H9 (cell line): ENCODE results near the gene OR13C8. TPM values are rescaled to one million over a fixed set of nuclear protein-coding genes. Genes with fewer than 3 reads are reported as not detected.

Experiments used
- DNase-seq: peaks from one replicate; pipeline ENCODE4 v3.0.0-alpha.2; 2017
- H2AFZ ChIP-seq: one replicate; pipeline ENCODE4 v1.6.1; 2013; ENCODE audit warnings: mild to moderate bottlenecking, low read length, control low read depth, moderate library complexity
- H2AK5ac ChIP-seq: 2 replicates; pipeline ENCODE4 v1.6.1; 2013; ENCODE audit warnings: low read length, control low read depth, mixed read lengths; ENCODE audit not compliant: insufficient read length
- H2BK120ac ChIP-seq: one replicate; pipeline ENCODE4 v1.6.1; 2013; ENCODE audit warnings: low read depth, mild to moderate bottlenecking, low read length, control low read depth, inconsistent platforms; ENCODE audit not compliant: poor library complexity, severe bottlenecking
- H2BK12ac ChIP-seq: 2 replicates; pipeline ENCODE4 v1.6.1; 2013; ENCODE audit warnings: low read length, control low read depth, mixed read lengths, low read depth; ENCODE audit not compliant: insufficient read length
- H2BK15ac ChIP-seq: 2 replicates; pipeline ENCODE4 v1.6.1; 2013; ENCODE audit warnings: low read depth, low read length, control low read depth
- H2BK20ac ChIP-seq: one replicate; pipeline ENCODE4 v1.6.1; 2013; ENCODE audit warnings: low read depth, mild to moderate bottlenecking, low read length, control low read depth, inconsistent platforms; ENCODE audit not compliant: poor library complexity, severe bottlenecking
- H2BK5ac ChIP-seq: 2 replicates; pipeline ENCODE4 v1.6.1; 2013; ENCODE audit warnings: low read length, control low read depth, mixed read lengths; ENCODE audit not compliant: insufficient read length
- H3K14ac ChIP-seq: 2 replicates; pipeline ENCODE4 v1.6.1; 2013; ENCODE audit warnings: low read length, control low read depth; ENCODE audit not compliant: insufficient read depth
- H3K18ac ChIP-seq: 2 replicates; pipeline ENCODE4 v1.6.1; 2013; ENCODE audit warnings: low read depth, mild to moderate bottlenecking, mixed read lengths, low read length, control low read depth; ENCODE audit not compliant: insufficient read length
- H3K23ac ChIP-seq: 2 replicates; pipeline ENCODE4 v1.6.1; 2013; ENCODE audit warnings: low read length, control low read depth, mixed read lengths, low read depth; ENCODE audit not compliant: insufficient read length
- H3K23me2 ChIP-seq: 2 replicates; pipeline ENCODE4 v1.6.1; 2013; ENCODE audit warnings: low read depth, mild to moderate bottlenecking, mixed read lengths, low read length, control low read depth; ENCODE audit not compliant: insufficient read length, poor library complexity, severe bottlenecking
- H3K27ac ChIP-seq: 2 replicates; pipeline ENCODE4 v1.5.1; 2013; ENCODE audit warnings: low read length, control low read depth, mixed read lengths, low read depth; ENCODE audit not compliant: insufficient read length
- H3K27me3 ChIP-seq: 2 replicates; pipeline ENCODE4 v1.6.1; 2013; ENCODE audit warnings: low read length, control low read depth, inconsistent platforms; ENCODE audit not compliant: insufficient read depth
- H3K4ac ChIP-seq: 2 replicates; pipeline ENCODE4 v1.6.1; 2013; ENCODE audit warnings: low read depth, mild to moderate bottlenecking, control low read depth, inconsistent platforms, low read length, moderate library complexity
- H3K4me1 ChIP-seq: 2 replicates; pipeline ENCODE4 v1.6.1; 2013; ENCODE audit warnings: low read length, control low read depth, inconsistent platforms; ENCODE audit not compliant: insufficient read depth
- H3K4me2 ChIP-seq: 2 replicates; pipeline ENCODE4 v1.6.1; 2013; ENCODE audit warnings: low read length, control low read depth, mixed read lengths; ENCODE audit not compliant: insufficient read length, insufficient read depth
- H3K56ac ChIP-seq: 2 replicates; pipeline ENCODE4 v1.6.1; 2013; ENCODE audit warnings: low read depth, mild to moderate bottlenecking, mixed read lengths, low read length, control low read depth; ENCODE audit not compliant: insufficient read length
- H3K79me1 ChIP-seq: 2 replicates; pipeline ENCODE4 v1.6.1; 2013; ENCODE audit warnings: low read depth, mild to moderate bottlenecking, moderate library complexity, low read length, control low read depth, inconsistent platforms; ENCODE audit not compliant: insufficient read depth, poor library complexity, severe bottlenecking
- H3K79me2 ChIP-seq: 2 replicates; pipeline ENCODE4 v1.6.1; 2013; ENCODE audit warnings: low read length, control low read depth, inconsistent platforms; ENCODE audit not compliant: insufficient read depth
- H3K9ac ChIP-seq: 2 replicates; pipeline ENCODE4 v1.6.1; 2013; ENCODE audit warnings: low read length, control low read depth, mixed read lengths; ENCODE audit not compliant: insufficient read length; ENCODE audit errors: extremely low read depth
- H3K9me3 ChIP-seq: one replicate; pipeline ENCODE4 v1.6.1; 2013; ENCODE audit warnings: low read depth, low read length, inconsistent platforms; ENCODE audit not compliant: control insufficient read depth
- H3T11ph ChIP-seq: one replicate; pipeline ENCODE4 v1.6.1; 2013; ENCODE audit warnings: mild to moderate bottlenecking, low read length, control low read depth, inconsistent platforms
- H4K20me1 ChIP-seq: one replicate; pipeline ENCODE4 v1.6.1; 2013; ENCODE audit not compliant: control insufficient read depth, insufficient read length, insufficient read depth
- H4K5ac ChIP-seq: 2 replicates; pipeline ENCODE4 v1.6.1; 2013; ENCODE audit warnings: low read depth, mild to moderate bottlenecking, mixed read lengths, low read length, control low read depth; ENCODE audit not compliant: insufficient read length
- H4K8ac ChIP-seq: replicated peaks from 2 replicates; pipeline ENCODE4 v1.6.1; 2013; ENCODE audit warnings: low read length, control low read depth, mixed read lengths, low read depth; ENCODE audit not compliant: insufficient read length
- H4K91ac ChIP-seq: 2 replicates; pipeline ENCODE4 v1.6.1; 2013; ENCODE audit warnings: low read depth, mild to moderate bottlenecking, moderate library complexity, mixed read lengths, low read length, control low read depth; ENCODE audit not compliant: insufficient read length
- H3K27ac Mint-ChIP-seq, 3 experiments: 2 replicates in 2 of 3; 3 replicates in 1 of 3; pipeline ENCODE4 v1.8.0; 2020 to 2021; ENCODE audit warnings: mixed read lengths in 3 of 3, mild to moderate bottlenecking in 1 of 3, moderate library complexity in 1 of 3
- H3K27me3 Mint-ChIP-seq: 2 replicates; pipeline ENCODE4 v1.8.0; 2021; ENCODE audit warnings: low read depth, mild to moderate bottlenecking, moderate library complexity, mixed read lengths
- H3K36me3 Mint-ChIP-seq, 3 experiments: 2 replicates in 2 of 3; 3 replicates in 1 of 3; pipeline ENCODE4 v1.8.0; 2020 to 2021; ENCODE audit warnings: low read depth in 3 of 3, mixed read lengths in 3 of 3; ENCODE audit not compliant: insufficient read depth in 1 of 3
- H3K4me1 Mint-ChIP-seq, 2 experiments: 2 replicates each; pipeline ENCODE4 v1.8.0; 2020; ENCODE audit warnings: mixed read lengths in 2 of 2
- H3K4me3 Mint-ChIP-seq, 2 experiments: 2 replicates in 1 of 2; 3 replicates in 1 of 2; pipeline ENCODE4 v1.8.0; 2020 to 2021; ENCODE audit warnings: mild to moderate bottlenecking in 2 of 2, mixed read lengths in 2 of 2, moderate library complexity in 1 of 2
- H3K9me3 Mint-ChIP-seq, 2 experiments: 2 replicates in 1 of 2; 3 replicates in 1 of 2; pipeline ENCODE4 v1.8.0; 2020; ENCODE audit warnings: mild to moderate bottlenecking in 2 of 2, mixed read lengths in 2 of 2, moderate library complexity in 1 of 2
- CTCF ChIP-seq: fragments of 200-600 bp; sonication (generic); conservative IDR thresholded peaks from 3 replicates; pipeline ENCODE4 v1.8.0; 2021; ENCODE audit warnings: antibody characterized with exemption, mild to moderate bottlenecking
- WGBS: extraction: QIAGEN DNeasy Blood & Tissue Kit; methylation state at CpG from one replicate; pipeline ENCODE4 v1.1.7; 2013; ENCODE audit warnings: missing lambda C conversion rate, low lambda C conversion rate, mixed read lengths; ENCODE audit not compliant: insufficient read length; ENCODE audit errors: extremely low coverage; 5-methylcytosine and 5-hydroxymethylcytosine counted together
- total RNA-seq: library from RNA; stranded (reverse); gene quantifications from 2 replicates; pipeline ENCODE4 v1.2.1, GENCODE V29; 2021

OR13C8 gene
- total RNA-seq, 1 experiment from 2014 or later, result not detected

GRCh38 chr9:104608336-104608735 is 39.4 kb downstream of the OR13C8 start:
- Histone ChIP-seq H2BK12ac (no peak overlapping the region), H3K18ac (no peak overlapping the region), H2BK20ac (no peak overlapping the region), H3K79me2 (no peaks in the 10 kb centered on the region), H4K20me1 (no peaks in the 10 kb centered on the region), H3K4ac (no peak overlapping the region), H3K4me1 (no peaks in the 10 kb centered on the region), H2AK5ac (no peak overlapping the region), H4K8ac (no peak overlapping the region), H3K14ac (no peak overlapping the region), H3K79me1 (no peaks in the 10 kb centered on the region), H3K23ac (no peak overlapping the region), H2BK120ac (no peak overlapping the region), H3K27me3 (no peaks in the 10 kb centered on the region), H4K5ac (no peak overlapping the region), H3K9ac (no peak overlapping the region), H2AFZ (no peak overlapping the region), H4K91ac (no peak overlapping the region), H3K23me2 (no peaks in the 10 kb centered on the region), H3T11ph (no peak overlapping the region), H2BK5ac (no peak overlapping the region), H3K9me3 (no peaks in the 10 kb centered on the region), H3K27ac (no peak overlapping the region), H3K56ac (no peak overlapping the region), H3K4me2 (no peak overlapping the region), H2BK15ac (no peak overlapping the region)
- H3K27ac Mint-ChIP-seq, result no peak overlapping the region
- TF ChIP-seq CTCF, result peak; percentile 59
- H3K36me3 Mint-ChIP-seq, result no peaks in the 10 kb centered on the region
- H3K4me1 Mint-ChIP-seq, result no peaks in the 10 kb centered on the region
- H3K4me3 Mint-ChIP-seq, result no peak overlapping the region
- no peak for DNase-seq
- H3K27me3 Mint-ChIP-seq, result peaks cover 4% of the 10 kb centered on the region
- no peaks in the 10 kb centered on the region for H3K9me3 Mint-ChIP-seq
- no CpG with 5 or more reads among the region's 1 CpG for WGBS
